Measurements from ENCODE around the gene ABHD14A. TPM values are rescaled to one million over a fixed set of nuclear protein-coding genes. Genes with fewer than 3 reads are reported as not detected.
A peak's percentile ranks its signal among the peaks of the same experiment; 100 is the strongest.

The ABHD14A gene
- total RNA-seq, 1 experiment from 2014 or later, result 9.9 TPM

DNA sequence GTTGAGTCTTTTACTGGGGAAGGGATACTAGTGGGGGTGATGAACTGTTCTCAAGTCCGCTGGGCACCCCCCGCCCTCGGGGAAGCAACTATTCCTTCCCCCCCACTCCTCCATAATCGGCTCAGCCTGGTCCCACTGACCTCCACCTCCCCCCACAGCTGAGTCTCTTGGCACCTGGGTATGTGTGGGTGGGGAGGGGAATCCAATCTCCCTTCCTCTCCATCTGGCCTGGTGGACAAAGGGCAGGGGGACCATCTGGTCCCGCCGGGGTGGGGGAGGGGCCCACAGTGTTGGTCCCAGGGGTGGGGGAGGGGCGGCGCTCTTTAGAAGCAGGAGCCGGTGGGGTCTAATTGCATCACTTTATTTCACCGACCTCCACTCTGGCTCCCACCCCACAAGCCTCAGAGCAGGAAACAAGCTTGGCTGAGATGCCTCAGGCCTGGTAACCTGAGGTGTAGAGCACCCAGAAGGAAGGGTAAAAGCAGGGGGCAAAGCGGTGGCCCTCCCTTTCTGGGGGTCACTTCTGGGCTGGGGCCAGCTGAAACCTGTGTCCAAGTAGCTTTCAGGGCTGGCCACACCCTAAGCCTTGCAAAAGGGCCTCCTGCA lies 6.6 kb upstream of the ABHD14A start:
- intact Hi-C loops (cut with micrococcal nuclease; ENCODE audit: unreplicated experiment), result no loop called here
- no peaks in the 10 kb centered on the region for H3K9me3 ChIP-seq (ENCODE audit: insufficient read depth, low read depth)
- H4K20me1 ChIP-seq (ENCODE audit: insufficient read depth), result no peaks in the 10 kb centered on the region
- H3K79me2 ChIP-seq (ENCODE audit: low read depth), result peaks cover 9% of the 10 kb centered on the region; the same call in 1 of the 2 replicates
- CTCF ChIA-PET, result no interaction called here
- H3K4me2 ChIP-seq, result peak overlapping the region; percentile 88
- BruUV-seq (replicated peaks), result no TSS peak
- H3K4me1 ChIP-seq (replicated peaks; ENCODE audit: insufficient read depth), result peaks cover 4% of the 10 kb centered on the region; the same call in 1 of the 2 replicates
- H3K36me3 ChIP-seq (ENCODE audit: low read depth), result no peaks in the 10 kb centered on the region
- H3K27me3 ChIP-seq (ENCODE audit: insufficient read depth, low read depth), result no peaks in the 10 kb centered on the region
- H3K9me2 ChIP-seq (ENCODE audit: insufficient read depth), result no peaks in the 10 kb centered on the region
- H3F3A ChIP-seq (ENCODE audit: insufficient read depth, low read depth), result peaks cover 28% of the 10 kb centered on the region
- no peak overlapping the region for H3K27ac ChIP-seq
- H2AFZ ChIP-seq, result no peak overlapping the region
- H3K4me3 ChIP-seq, result peak overlapping the region; percentile 57; the same call in 1 of the 2 replicates
- no peak for TF ChIP-seq EZH2 (IDR thresholded peaks at IDR 0.05; ENCODE audit: low read depth)
- TF ChIP-seq, protein P1, sequence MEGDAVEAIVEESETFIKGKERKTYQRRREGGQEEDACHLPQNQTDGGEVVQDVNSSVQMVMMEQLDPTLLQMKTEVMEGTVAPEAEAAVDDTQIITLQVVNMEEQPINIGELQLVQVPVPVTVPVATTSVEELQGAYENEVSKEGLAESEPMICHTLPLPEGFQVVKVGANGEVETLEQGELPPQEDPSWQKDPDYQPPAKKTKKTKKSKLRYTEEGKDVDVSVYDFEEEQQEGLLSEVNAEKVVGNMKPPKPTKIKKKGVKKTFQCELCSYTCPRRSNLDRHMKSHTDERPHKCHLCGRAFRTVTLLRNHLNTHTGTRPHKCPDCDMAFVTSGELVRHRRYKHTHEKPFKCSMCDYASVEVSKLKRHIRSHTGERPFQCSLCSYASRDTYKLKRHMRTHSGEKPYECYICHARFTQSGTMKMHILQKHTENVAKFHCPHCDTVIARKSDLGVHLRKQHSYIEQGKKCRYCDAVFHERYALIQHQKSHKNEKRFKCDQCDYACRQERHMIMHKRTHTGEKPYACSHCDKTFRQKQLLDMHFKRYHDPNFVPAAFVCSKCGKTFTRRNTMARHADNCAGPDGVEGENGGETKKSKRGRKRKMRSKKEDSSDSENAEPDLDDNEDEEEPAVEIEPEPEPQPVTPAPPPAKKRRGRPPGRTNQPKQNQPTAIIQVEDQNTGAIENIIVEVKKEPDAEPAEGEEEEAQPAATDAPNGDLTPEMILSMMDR (conservative IDR thresholded peaks at IDR 0.05), result no peak
- POLR2A ChIA-PET (ENCODE audit: unreplicated experiment), result interaction anchor here (0.6 to 0.7 kb wide), 2 partner anchors 39 to 81 kb away, joined by 5 to 8 read pairs; no protein-coding TSS in a partner anchor
- no peak for DNase-seq

GRCh38 chr3:51968883-51969678 lies 5.8 kb upstream of the ABHD14A start:
- ChIA-PET POLR2A (ENCODE audit: unreplicated experiment) (no interaction called here), CTCF (no interaction called here)
- Histone ChIP-seq H2AFZ (no peak overlapping the region), H3F3A (ENCODE audit: insufficient read depth, low read depth) (peaks cover 28% of the 10 kb centered on the region), H3K4me2 (no peak overlapping the region), H3K9me2 (ENCODE audit: insufficient read depth) (no peaks in the 10 kb centered on the region), H3K36me3 (ENCODE audit: low read depth) (no peaks in the 10 kb centered on the region), H3K4me1 (replicated peaks; ENCODE audit: insufficient read depth) (peaks cover 6% of the 10 kb centered on the region), H3K27ac (no peak overlapping the region), H3K9me3 (ENCODE audit: insufficient read depth, low read depth) (no peaks in the 10 kb centered on the region), H3K27me3 (ENCODE audit: insufficient read depth, low read depth) (no peaks in the 10 kb centered on the region), H3K79me2 (ENCODE audit: low read depth) (peaks cover 14% of the 10 kb centered on the region; the same call in 1 of the 2 replicates), H4K20me1 (ENCODE audit: insufficient read depth) (no peaks in the 10 kb centered on the region), H3K4me3 (no peak overlapping the region)
- BruUV-seq (replicated peaks), result no TSS peak
- peak in 1 of 2 experiments; percentile 38 for DNase-seq
- intact Hi-C loops (cut with micrococcal nuclease; ENCODE audit: unreplicated experiment), result no loop called here
- TF ChIP-seq, protein P1 (conservative IDR thresholded peaks at IDR 0.05), result no peak
- no peak for TF ChIP-seq EZH2 (IDR thresholded peaks at IDR 0.05; ENCODE audit: low read depth)

GRCh38 chr3:51969841-51970240 lies 5.0 kb upstream of the ABHD14A start:
- H4K20me1 ChIP-seq (ENCODE audit: insufficient read depth), result no peaks in the 10 kb centered on the region
- no peak overlapping the region for H3K4me2 ChIP-seq
- ChIA-PET CTCF (no interaction called here), POLR2A (ENCODE audit: unreplicated experiment) (no interaction called here)
- intact Hi-C loops (cut with micrococcal nuclease; ENCODE audit: unreplicated experiment), result no loop called here
- no peaks in the 10 kb centered on the region for H3K36me3 ChIP-seq (ENCODE audit: low read depth)
- H3K9me2 ChIP-seq (ENCODE audit: insufficient read depth), result no peaks in the 10 kb centered on the region
- H3F3A ChIP-seq (ENCODE audit: insufficient read depth, low read depth), result peaks cover 30% of the 10 kb centered on the region
- no peaks in the 10 kb centered on the region for H3K27me3 ChIP-seq (ENCODE audit: insufficient read depth, low read depth)
- H3K4me3 ChIP-seq, result no peak overlapping the region
- H3K79me2 ChIP-seq (ENCODE audit: low read depth), result peaks cover 14% of the 10 kb centered on the region; the same call in 1 of the 2 replicates
- H2AFZ ChIP-seq, result no peak overlapping the region
- no peak overlapping the region for H3K27ac ChIP-seq
- H3K4me1 ChIP-seq (replicated peaks; ENCODE audit: insufficient read depth), result peaks cover 12% of the 10 kb centered on the region
- no peak for TF ChIP-seq EZH2 (IDR thresholded peaks at IDR 0.05; ENCODE audit: low read depth)
- TF ChIP-seq, protein P1 (conservative IDR thresholded peaks at IDR 0.05), result no peak
- no TSS peak for BruUV-seq (replicated peaks)
- no peak for DNase-seq
- H3K9me3 ChIP-seq (ENCODE audit: insufficient read depth, low read depth), result no peaks in the 10 kb centered on the region

Measured in PC-9 (cell line).